NB4 (cell line): ENCODE results near the gene EVI2A.
"Not testable (repeated sequence)": the region's sequence is repeated elsewhere in the genome, so short reads cannot be mapped to it uniquely, and the experiment has no call there.

Experiments
- CTCF ChIP-seq: IDR thresholded peaks from one replicate; pipeline ENCODE4 v1.5.1; 2012; ENCODE audit warnings: low read depth, low read length
- MAX ChIP-seq: IDR thresholded peaks from 2 replicates; pipeline ENCODE4 v1.6.1; 2011; ENCODE audit warnings: low read depth, low read length
- MYC ChIP-seq: IDR thresholded peaks from 2 replicates; pipeline ENCODE4 v1.6.1; 2011; ENCODE audit warnings: low read depth, low read length
- POLR2A ChIP-seq: IDR thresholded peaks from 2 replicates; pipeline ENCODE4 v1.6.1; 2011; ENCODE audit warnings: mild to moderate bottlenecking; ENCODE audit not compliant: insufficient read length; ENCODE audit errors: extremely low read depth

- TF ChIP-seq POLR2A, CTCF, MAX, MYC: not testable (repeated sequence)
Measured at GRCh38 chr17:31345191-31345747, 23.8 kb upstream of the EVI2A start.
